T-helper 2 cell treated with Interferon-gamma antibody and Interleukin-4, amounts not matched to agents 5 μg/mL and 100 μg/mL, for 36 hours (primary cell): Measurements from ENCODE around the gene ASCC2.

Source experiments
- DNase-seq: peaks from one replicate; pipeline ENCODE4 v3.0.0; 2021; ENCODE audit warnings: low spot score
- H3K27ac Mint-ChIP-seq: one replicate; pipeline ENCODE4 v1.8.0; 2021; ENCODE audit warnings: mild to moderate bottlenecking, mixed read lengths
- H3K27me3 Mint-ChIP-seq: one replicate; pipeline ENCODE4 v1.8.0; 2021; ENCODE audit warnings: low read depth, mixed read lengths
- H3K36me3 Mint-ChIP-seq: one replicate; pipeline ENCODE4 v1.8.0; 2021; ENCODE audit warnings: low read depth, mixed read lengths
- H3K4me1 Mint-ChIP-seq: one replicate; pipeline ENCODE4 v1.8.0; 2021; ENCODE audit warnings: low read depth, mixed read lengths
- H3K4me3 Mint-ChIP-seq: one replicate; pipeline ENCODE4 v1.8.0; 2022; ENCODE audit warnings: mild to moderate bottlenecking, moderate library complexity, mixed read lengths
- H3K9me3 Mint-ChIP-seq: one replicate; pipeline ENCODE4 v1.8.0; 2021; ENCODE audit warnings: mixed read lengths

The ASCC2 gene, protein sequence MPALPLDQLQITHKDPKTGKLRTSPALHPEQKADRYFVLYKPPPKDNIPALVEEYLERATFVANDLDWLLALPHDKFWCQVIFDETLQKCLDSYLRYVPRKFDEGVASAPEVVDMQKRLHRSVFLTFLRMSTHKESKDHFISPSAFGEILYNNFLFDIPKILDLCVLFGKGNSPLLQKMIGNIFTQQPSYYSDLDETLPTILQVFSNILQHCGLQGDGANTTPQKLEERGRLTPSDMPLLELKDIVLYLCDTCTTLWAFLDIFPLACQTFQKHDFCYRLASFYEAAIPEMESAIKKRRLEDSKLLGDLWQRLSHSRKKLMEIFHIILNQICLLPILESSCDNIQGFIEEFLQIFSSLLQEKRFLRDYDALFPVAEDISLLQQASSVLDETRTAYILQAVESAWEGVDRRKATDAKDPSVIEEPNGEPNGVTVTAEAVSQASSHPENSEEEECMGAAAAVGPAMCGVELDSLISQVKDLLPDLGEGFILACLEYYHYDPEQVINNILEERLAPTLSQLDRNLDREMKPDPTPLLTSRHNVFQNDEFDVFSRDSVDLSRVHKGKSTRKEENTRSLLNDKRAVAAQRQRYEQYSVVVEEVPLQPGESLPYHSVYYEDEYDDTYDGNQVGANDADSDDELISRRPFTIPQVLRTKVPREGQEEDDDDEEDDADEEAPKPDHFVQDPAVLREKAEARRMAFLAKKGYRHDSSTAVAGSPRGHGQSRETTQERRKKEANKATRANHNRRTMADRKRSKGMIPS

DNA sequence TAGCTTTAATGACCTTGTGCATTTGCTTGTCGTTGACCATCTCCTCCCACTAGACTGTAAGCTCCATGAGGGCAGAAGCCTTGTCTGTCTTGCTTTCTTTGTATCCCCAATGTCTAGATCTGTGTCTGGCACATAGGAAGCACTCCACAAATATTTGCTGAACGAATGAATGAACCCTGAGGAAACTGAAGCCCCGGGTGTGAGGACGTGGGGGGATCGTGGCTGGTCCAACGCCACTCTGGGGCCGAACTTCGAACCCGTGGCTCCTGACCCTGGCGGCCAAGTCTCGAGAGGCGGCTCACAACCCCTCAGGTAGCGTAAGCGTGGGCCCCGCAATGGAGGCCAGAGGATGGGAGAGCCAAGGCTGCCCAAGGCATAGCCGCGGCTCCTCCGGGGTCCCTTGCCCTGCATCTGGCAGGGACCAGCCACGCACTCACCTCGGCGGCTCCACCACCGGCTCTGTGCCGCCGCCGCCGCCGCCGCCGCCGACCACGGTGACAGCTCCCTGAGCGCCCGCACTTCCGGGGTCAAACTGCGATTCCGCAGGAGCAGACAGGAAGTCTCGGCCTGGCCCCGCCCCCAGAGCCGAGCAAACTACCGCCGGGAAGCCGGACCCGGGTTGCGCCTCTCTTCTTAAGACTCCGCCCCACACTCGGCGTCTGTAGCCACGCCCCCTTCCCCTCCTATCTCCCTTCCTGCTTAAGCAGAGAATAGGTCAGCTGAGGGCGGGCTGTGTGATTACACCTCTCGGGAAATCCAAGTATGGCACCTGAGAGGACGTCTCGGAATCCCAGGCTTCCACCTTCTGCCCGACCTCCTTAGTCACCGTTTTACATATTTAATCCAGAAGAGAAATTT is at the start of gene ASCC2:
ASCC2 (minus strand) TSS at position 534 of the 858 bp plus-strand sequence. CDS start 5,949 bp downstream, outside the sequence.
- peaks cover 23% of the 10 kb centered on the region for H3K4me1 Mint-ChIP-seq
- peak within 1 kb of the TSS; percentile 98 for H3K4me3 Mint-ChIP-seq
- H3K27ac Mint-ChIP-seq = peak within 1 kb of the TSS; percentile 80
- peak; percentile 99 for DNase-seq
- no peaks in the 10 kb centered on the region for H3K27me3 Mint-ChIP-seq
- peaks cover 16% of the 10 kb centered on the region for H3K36me3 Mint-ChIP-seq
- no peaks in the 10 kb centered on the region for H3K9me3 Mint-ChIP-seq

DNA sequence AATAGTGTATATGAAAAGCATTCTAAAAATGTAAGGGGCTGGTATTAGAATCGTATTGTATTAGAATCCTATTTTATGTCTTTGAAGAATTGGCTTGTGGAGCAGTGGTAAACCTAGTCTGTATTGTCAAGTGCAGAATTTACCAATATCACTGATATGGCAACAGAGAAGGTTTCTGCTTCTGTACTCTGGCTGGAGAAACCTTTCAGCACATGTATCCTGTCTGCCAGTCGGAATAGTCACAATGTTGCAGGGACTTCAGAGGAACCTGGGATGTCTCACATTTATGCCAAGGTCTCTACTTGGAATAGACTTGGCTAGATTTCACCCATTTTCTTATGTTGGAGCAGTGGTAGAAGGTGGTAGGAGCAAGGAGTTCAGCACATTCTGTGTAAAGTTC is 49.3 kb upstream of the ASCC2 start:
- H3K27ac Mint-ChIP-seq = no peak overlapping the region
- no peaks in the 10 kb centered on the region for H3K27me3 Mint-ChIP-seq
- H3K4me1 Mint-ChIP-seq = peaks cover 14% of the 10 kb centered on the region
- H3K36me3 Mint-ChIP-seq = peaks cover 5% of the 10 kb centered on the region
- no peak overlapping the region for H3K4me3 Mint-ChIP-seq
- DNase-seq = no peak
- H3K9me3 Mint-ChIP-seq = no peaks in the 10 kb centered on the region

DNA sequence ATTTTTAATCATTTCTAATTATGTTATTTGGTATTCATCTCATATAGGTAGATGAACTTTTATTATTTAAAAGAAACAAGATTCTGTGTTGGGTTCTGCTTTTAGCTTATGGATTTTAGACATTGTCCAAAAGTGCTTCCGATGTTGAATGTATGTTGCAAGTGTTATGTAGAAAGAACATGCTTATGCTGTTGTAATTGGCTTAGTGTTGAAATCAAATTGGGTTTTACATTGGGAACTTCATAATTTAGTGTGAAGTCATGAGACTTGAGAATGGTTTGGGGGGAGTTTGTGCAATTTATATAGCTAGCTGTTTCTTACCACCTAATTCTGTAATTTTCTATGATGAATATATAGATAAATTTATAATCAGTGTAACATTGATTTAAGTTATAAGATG is 48.5 kb upstream of the ASCC2 start:
- no peaks in the 10 kb centered on the region for H3K27me3 Mint-ChIP-seq
- H3K36me3 Mint-ChIP-seq = peaks cover 5% of the 10 kb centered on the region
- H3K27ac Mint-ChIP-seq = no peak overlapping the region
- H3K4me1 Mint-ChIP-seq = peaks cover 11% of the 10 kb centered on the region
- no peak for DNase-seq
- H3K4me3 Mint-ChIP-seq = no peak overlapping the region
- H3K9me3 Mint-ChIP-seq = no peaks in the 10 kb centered on the region

DNA sequence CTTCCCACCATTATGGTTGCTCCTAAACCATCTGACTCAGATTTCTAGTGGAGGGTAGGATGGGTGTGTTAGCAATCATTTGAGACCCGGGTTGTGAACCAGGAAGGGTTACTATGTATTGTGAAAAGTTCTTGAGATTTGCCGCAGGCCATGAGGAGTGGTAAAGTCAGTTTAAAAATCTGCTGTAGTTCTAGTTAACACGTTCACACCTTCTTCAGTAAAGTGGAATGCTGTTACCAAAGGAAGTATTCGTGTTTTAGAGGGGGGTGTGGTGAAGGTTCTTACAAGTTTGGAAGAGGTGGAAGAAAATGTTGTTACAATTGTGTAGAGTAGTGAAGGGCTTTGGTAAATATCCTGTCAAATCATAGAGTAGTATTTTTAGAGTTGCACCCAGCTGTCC is 47.5 kb upstream of the ASCC2 start:
- DNase-seq = no peak
- Mint-ChIP-seq H3K27ac (no peak overlapping the region), H3K4me1 (peaks cover 11% of the 10 kb centered on the region), H3K36me3 (peaks cover 5% of the 10 kb centered on the region), H3K4me3 (no peak overlapping the region), H3K9me3 (no peaks in the 10 kb centered on the region), H3K27me3 (no peaks in the 10 kb centered on the region)

DNA sequence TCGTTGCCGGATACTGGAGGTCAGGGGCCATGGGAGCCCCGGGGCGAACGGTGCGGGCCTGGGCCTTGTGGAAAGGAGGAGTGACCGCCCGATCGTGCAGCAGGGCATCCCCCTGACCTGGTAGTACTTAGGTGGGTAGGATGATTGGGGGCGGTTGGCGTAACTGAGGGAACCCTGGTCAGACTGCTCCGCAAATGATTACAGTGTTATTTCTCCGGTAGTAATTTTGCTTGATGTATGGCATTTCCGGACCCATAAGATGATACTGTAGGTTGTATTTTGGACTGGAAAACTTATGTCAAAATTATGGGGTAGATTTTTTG is 45.7 kb upstream of the ASCC2 start:
- peak overlapping the region; percentile 88 for H3K27ac Mint-ChIP-seq
- no peaks in the 10 kb centered on the region for H3K27me3 Mint-ChIP-seq
- H3K4me3 Mint-ChIP-seq = peak overlapping the region; percentile 90
- H3K9me3 Mint-ChIP-seq = no peaks in the 10 kb centered on the region
- DNase-seq = no peak
- H3K36me3 Mint-ChIP-seq = peaks cover 5% of the 10 kb centered on the region
- H3K4me1 Mint-ChIP-seq = peaks cover 11% of the 10 kb centered on the region

DNA sequence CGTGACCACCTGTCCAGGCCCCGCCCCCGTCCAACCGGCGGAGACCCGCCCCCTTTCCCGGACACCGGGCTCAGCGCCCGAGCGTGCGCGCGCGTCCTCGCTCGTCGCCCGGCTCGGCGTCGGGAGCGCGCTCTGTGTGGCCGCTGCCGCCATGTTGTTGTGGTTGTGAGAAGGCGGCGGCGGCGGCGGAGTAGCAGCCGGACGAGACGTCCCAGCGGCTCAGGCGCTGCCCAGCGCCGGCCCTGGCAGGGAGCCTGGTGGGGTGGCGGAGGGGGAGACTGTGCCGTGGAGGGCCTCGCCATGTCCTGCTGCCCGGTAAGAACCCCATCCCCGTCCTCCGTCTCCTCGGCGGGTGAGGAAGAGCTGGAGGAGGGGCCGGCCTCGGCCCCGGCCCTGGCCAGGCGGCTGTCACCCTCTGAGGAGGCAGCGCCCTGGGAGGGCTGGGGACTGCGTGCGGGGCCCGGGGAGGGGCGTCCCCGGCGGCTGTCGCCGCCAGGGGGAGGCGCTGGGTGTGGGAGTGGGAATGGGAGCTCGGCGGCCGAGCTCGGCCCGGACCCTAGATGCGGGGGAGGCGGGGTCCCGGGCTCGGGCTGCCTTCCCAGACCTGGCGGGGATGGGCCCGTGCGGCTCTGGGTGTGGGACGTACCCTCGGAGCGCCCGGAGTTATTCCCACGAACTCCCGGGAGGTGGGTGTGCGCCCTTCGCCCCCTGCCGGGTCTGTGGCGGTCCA is 45.1 kb upstream of the ASCC2 start, which contains the start of gene MTMR3:
MTMR3 (plus strand) TSS at position 130 of the 730 bp plus-strand sequence. CDS start 87,886 bp downstream, outside the sequence.
- peak; percentile 95 for DNase-seq
- Mint-ChIP-seq H3K36me3 (peaks cover 5% of the 10 kb centered on the region), H3K9me3 (no peaks in the 10 kb centered on the region), H3K27ac (peak within 1 kb of the TSS; percentile 88), H3K4me1 (peaks cover 11% of the 10 kb centered on the region), H3K27me3 (peaks cover 3% of the 10 kb centered on the region), H3K4me3 (peak within 1 kb of the TSS; percentile 90)

DNA sequence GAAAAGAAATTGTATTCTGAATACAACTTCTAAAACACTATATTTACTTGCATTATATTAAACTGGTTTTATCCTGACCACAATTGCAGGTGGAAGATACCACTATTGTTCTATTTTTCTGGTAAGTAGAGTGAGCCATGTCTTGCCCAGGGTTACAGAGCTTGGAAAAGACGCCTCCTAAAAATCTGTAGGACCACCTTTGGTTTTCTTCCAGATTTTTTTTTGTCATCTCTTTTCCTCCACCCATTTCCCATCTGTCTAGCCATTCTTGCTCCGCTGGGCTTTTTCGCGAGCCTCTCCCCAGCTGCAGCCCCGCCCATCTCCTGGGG is 44.6 kb upstream of the ASCC2 start:
- H3K9me3 Mint-ChIP-seq = no peaks in the 10 kb centered on the region
- peaks cover 5% of the 10 kb centered on the region for H3K36me3 Mint-ChIP-seq
- peaks cover 11% of the 10 kb centered on the region for H3K4me1 Mint-ChIP-seq
- no peak for DNase-seq
- peaks cover 3% of the 10 kb centered on the region for H3K27me3 Mint-ChIP-seq
- H3K4me3 Mint-ChIP-seq = peak overlapping the region; percentile 90
- H3K27ac Mint-ChIP-seq = peak overlapping the region; percentile 10

DNA sequence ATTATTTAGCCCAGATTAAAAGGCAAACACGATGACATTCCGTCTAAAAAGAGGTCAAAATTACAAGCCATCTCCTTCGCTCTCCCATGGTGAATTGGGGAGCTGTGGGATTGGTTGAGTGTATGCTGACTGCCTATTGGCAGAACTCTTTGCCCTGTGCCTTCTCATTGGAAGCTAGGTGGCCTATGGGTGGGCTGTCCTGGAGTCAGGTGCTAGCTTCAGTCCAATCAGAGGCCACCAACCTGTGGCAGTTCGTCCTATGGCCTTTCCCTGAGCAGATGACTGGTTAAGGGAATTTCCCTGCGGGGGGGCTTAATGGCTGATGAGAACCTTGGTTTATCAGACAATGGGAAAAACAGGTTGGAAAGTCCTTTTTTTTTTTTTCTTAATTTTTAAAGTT is 41.7 kb upstream of the ASCC2 start:
- DNase-seq = no peak
- Mint-ChIP-seq H3K9me3 (no peaks in the 10 kb centered on the region), H3K4me1 (peaks cover 11% of the 10 kb centered on the region), H3K27me3 (peaks cover 19% of the 10 kb centered on the region), H3K36me3 (peaks cover 5% of the 10 kb centered on the region), H3K4me3 (no peak overlapping the region), H3K27ac (no peak overlapping the region)

DNA sequence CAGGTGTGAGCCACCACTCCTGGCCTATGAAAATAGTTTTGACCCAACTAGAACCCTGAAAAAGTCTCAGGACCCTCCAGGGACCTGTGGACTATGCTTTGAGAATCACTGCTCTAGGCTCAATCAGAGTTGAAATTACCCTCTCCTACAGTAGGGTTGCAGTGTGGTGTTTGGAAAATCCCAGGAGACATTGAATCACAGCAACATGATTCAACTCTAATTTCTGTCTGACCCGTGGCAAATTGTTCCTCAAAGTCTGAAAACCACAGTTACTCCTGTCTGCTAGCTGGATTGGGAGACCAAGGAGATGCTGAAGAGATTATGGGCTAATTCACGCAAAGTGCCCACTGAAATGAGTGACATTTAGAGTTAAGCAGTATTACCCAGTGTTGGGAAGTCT is 39.5 kb upstream of the ASCC2 start:
- DNase-seq = no peak
- H3K36me3 Mint-ChIP-seq = no peaks in the 10 kb centered on the region

DNA sequence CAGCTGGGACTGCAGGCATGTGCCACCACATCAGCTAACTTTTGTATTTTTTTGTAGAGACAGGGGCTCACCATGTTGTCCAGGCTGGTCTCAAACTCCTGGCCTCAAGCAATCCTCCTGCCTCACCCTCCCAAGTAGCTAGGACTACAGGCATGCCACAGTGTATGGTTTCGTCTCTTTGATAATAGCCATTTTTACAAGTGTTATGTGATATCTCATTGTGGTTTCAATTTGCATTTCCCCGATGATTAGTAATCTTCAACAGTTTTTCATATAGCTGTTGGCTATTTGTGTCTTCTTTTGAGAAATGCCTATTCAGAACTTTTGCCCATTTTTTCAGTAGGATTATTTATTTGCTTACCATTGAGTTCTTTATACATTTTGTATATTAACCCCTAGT is 35.9 kb upstream of the ASCC2 start:
- Mint-ChIP-seq H3K36me3 (no peaks in the 10 kb centered on the region), H3K4me3 (no peak overlapping the region), H3K27me3 (peaks cover 27% of the 10 kb centered on the region), H3K27ac (no peak overlapping the region), H3K4me1 (peaks cover 3% of the 10 kb centered on the region), H3K9me3 (no peaks in the 10 kb centered on the region)
- no peak for DNase-seq

More for the DNA sequence above, 39.5 kb upstream of the ASCC2 start:
- Mint-ChIP-seq H3K4me1 (peaks cover under 1% of the 10 kb centered on the region), H3K9me3 (no peaks in the 10 kb centered on the region), H3K4me3 (no peak overlapping the region), H3K27me3 (peaks cover 27% of the 10 kb centered on the region), H3K27ac (no peak overlapping the region)

DNA sequence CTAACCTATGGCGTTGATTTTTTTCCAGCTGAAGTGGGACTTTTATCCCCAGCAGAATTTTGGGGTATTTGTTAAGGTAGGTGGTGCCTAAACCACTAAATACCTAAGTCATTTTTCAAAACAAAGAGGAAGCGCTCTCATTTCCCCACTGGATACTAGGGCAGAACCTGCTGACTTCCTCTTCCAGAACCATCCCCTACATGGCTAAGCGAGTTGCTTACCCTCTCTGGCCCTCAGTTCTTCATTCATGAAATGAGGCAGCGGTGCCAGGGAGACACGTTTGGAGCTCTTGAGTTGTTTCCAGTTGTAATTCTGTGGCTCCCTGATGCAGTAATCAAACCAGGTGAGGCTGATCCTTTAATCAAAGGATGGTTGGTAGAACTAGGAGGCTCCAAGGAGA is 34.9 kb upstream of the ASCC2 start:
- Mint-ChIP-seq H3K27me3 (peaks cover 26% of the 10 kb centered on the region), H3K36me3 (no peaks in the 10 kb centered on the region), H3K4me3 (no peak overlapping the region), H3K27ac (no peak overlapping the region), H3K9me3 (no peaks in the 10 kb centered on the region), H3K4me1 (peaks cover 3% of the 10 kb centered on the region)
- no peak for DNase-seq

DNA sequence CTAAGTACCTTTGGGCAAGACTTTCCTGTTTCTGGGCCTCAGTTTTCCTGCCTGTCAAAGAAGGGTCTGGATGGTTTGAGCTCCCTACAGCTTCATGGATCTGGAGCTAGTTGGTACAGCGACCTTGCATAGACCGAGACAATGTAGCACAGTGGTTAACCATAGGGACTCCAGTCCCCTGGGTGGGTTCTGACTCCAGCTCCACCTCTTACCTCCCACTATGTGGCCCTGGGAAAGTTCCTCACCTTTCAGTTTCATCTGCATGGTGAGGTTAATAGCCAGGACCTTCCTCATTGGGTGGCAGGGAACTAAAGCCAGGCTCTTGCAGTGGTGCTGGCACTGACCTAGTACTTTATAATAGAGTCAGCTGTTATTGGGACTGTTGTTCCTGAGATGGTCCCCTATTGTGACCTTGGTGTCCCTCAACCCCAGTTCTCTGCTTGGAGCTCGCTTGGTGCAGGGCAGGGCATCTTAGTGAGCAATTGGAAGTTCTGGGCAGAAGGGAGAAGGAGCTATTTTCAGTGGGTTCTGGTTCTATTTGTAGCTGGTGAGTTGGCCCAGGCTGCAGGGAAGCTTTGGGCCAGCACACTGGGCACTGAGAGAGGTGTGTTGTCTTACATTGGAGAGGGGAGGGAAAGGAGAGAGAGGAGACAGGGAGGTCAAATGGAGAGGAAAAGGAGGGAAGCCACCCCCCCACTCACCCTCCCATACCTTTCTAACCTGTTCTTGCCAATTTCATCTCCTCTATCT is 34.2 kb upstream of the ASCC2 start:
- peaks cover 23% of the 10 kb centered on the region for H3K27me3 Mint-ChIP-seq
- H3K36me3 Mint-ChIP-seq = no peaks in the 10 kb centered on the region
- peaks cover 3% of the 10 kb centered on the region for H3K4me1 Mint-ChIP-seq
- H3K27ac Mint-ChIP-seq = no peak overlapping the region
- no peak for DNase-seq
- H3K4me3 Mint-ChIP-seq = no peak overlapping the region
- no peaks in the 10 kb centered on the region for H3K9me3 Mint-ChIP-seq

DNA sequence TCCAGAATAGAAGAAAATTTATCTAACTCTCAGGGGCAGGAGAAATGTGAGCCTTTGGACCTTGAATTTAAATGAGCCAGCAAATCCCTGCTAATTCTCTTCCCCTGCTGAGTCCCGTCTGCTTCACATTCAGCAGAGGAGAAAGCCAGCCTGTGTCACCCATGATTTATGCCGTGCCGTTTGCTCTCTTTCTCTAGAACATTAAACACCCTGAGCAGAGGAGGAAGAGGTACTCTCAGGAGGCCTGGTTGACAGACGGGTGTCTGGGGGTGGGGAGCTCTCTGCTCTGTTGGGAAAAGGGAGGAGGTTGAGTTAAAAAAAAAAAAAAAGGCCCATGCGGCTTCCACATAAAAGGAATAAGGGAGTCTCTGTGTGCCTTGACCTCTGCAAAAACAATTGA is 33.6 kb upstream of the ASCC2 start:
- no peaks in the 10 kb centered on the region for H3K9me3 Mint-ChIP-seq
- H3K36me3 Mint-ChIP-seq = no peaks in the 10 kb centered on the region
- H3K27ac Mint-ChIP-seq = no peak overlapping the region
- peaks cover 3% of the 10 kb centered on the region for H3K4me1 Mint-ChIP-seq
- no peak overlapping the region for H3K4me3 Mint-ChIP-seq
- H3K27me3 Mint-ChIP-seq = peaks cover 23% of the 10 kb centered on the region
- DNase-seq = no peak
